GM19043 (cell line): Measurements from ENCODE around the gene TUBA3E.
"Not testable (repeated sequence)": the region's sequence is repeated elsewhere in the genome, so short reads cannot be mapped to it uniquely, and the experiment has no call there.

Source experiments
- ATAC-seq: cut with Tn5 transposase; IDR thresholded peaks from one replicate; pipeline ENCODE4 v1.9.1; 2021; ENCODE audit warnings: low read depth; ENCODE audit not compliant: unreplicated experiment

TUBA3E gene

GRCh38 chr2:130198343-130198742 is at the start of gene TUBA3E:
TSS of gene TUBA3E (minus strand) at chr2:130198439. CDS start at chr2:130198360, 79 bp downstream.
- no peak for ATAC-seq

DNA sequence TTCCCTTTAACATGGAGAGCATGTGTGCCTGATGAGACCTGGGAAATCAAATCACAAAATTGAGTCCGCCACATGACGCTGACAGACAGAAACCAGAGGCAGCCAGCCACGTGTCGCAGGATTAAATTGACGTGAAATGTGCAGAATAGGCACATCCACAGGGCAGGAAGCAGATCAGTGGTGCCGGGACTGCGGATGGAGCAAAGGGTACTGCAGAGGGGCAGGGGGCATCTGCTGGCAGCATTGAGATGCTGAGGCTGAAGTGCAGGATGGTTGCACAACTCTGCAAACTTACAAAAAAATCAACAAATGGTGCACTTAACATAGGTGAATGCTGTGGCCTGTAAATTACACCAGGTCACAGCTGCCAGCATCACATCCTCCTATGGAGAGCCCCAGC is 48.2 kb upstream of the TUBA3E start:
- no peak for ATAC-seq

GRCh38 chr2:130245976-130246375 is 47.7 kb upstream of the TUBA3E start:
- ATAC-seq, result no peak

- no peak for ATAC-seq
Observed at GRCh38 chr2:130243359-130243758, 45.1 kb upstream of the TUBA3E start.

DNA sequence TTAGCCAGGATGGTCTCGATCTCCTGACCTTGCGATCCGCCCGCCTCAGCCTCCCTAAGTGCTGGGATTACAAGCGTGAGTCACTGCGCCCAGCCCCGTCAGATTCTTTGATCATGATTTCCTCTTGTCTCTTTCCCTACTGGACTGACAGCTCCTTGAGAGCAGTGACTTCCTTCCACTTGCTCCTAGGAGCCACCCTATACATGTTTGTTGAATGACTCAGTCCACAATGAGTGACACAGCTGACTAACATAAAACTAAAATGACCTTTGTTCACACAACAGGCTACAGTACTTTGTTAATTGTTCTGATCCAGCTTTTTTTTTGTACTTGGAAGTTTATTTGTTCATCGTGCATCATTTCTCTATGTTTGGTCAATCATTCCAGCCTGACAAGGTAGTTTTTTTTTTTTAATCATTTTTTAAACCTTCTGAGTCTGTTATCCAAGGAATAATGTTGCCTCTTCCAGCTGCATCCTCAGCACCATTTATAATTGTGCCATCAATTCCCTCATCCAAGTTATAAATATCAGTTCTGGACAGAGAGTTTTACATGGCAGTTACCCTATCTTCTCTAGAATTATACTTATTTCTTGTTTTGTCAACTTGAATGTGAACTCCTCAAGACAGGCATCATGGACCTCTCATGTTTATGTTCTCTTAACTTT is 42.9 kb upstream of the TUBA3E start:
- no peak for ATAC-seq

DNA sequence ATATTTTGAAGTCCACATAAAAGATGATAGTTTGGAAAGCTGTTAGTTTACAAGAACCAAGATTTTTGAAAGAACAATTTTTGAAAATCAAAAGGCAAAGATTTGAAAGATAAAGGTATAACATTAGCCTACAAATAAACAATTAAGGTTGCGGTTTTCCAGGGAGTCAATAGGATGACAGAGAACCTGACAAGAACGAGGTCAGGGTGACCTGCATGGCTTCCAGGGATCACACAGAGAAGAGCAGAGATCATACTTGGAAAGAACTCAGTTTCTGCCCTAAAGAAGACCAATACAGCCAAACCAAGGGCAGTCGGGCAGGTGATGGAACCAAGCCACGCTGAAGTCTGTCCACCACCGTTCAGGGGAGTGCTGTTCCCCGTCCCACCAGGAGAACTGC is 41.3 kb upstream of the TUBA3E start:
- ATAC-seq, result not testable (repeated sequence)

DNA sequence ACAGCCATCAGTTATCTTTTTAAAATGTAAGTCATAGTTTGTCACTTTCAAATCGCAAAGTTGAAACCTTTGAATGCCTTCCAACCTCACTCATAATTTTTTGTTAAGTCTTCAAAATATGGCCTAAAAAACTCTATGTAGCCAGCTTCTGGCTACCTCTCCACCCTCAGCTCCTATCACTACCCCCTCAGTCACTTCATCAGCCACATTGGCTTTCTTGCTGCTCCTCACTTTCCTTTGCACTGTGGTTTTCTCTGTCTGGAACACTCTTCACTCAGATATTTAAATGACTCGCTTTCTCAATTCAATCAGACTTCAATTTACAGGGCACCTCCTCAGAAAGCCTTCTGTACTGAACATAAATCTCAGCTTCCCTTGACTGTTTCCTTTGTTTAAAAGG is 34.8 kb upstream of the TUBA3E start:
- not testable (repeated sequence) for ATAC-seq

GRCh38 chr2:130231656-130232055 is 33.4 kb upstream of the TUBA3E start:
- no peak for ATAC-seq

DNA sequence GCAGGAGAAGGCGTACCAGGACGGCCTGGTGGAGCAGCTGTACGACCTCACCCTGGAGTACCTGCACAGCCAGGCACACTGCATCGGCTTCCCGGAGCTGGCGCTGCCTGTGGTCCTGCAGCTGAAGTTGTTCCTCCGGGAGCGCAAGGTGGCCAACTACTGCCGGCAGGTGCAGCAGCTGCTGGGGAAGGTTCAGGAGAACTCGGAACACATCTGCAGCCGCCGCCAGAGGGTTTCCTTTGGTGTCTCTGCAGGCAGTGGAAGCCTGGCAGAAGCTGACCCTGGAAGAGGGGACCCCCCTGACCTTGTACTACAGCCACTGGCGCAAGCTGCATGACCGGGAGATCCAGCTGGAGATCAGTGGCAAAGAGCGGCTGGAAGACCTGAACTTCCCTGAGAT is 32.7 kb upstream of the TUBA3E start:
- not testable (repeated sequence) for ATAC-seq

- not testable (repeated sequence) for ATAC-seq
Observed at GRCh38 chr2:130230376-130230775, 32.1 kb upstream of the TUBA3E start.

- ATAC-seq, result not testable (repeated sequence)
Observed at GRCh38 chr2:130229161-130229510, 30.9 kb upstream of the TUBA3E start.

DNA sequence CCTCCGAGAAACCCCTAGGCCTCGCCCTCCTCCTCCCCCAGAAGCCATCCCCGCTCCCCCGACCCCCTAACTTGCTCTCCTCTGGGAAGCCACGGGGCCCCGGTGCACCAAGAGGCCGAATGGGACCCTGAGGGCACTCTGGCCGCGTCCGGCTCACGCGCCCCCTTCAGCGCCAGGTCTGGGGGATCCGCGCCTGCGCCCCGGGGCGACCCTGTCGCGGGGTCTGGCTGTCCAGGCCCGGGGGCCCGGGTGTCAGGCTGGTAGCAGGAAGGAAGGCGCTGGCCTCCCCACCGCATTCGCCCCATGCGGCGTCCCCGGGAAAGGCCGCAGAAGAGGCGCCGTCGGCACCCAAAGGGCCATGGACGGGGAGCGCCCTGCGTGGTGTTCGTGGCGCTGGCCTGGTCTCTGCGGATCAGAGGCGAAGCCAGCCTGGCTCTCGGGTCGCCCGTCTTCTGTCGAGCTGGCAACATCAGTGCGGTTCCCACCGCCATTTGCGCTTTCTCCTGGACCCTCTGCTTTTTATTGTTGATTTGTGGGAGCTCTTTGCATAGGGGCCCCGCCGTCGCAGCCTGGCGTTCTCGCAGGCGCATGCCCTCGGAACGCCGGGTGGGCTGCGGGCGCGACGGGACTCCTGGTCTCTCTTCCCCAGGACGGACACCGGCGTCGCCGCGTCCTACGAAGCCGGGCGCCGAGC is 30.4 kb upstream of the TUBA3E start:
- not testable (repeated sequence) for ATAC-seq

DNA sequence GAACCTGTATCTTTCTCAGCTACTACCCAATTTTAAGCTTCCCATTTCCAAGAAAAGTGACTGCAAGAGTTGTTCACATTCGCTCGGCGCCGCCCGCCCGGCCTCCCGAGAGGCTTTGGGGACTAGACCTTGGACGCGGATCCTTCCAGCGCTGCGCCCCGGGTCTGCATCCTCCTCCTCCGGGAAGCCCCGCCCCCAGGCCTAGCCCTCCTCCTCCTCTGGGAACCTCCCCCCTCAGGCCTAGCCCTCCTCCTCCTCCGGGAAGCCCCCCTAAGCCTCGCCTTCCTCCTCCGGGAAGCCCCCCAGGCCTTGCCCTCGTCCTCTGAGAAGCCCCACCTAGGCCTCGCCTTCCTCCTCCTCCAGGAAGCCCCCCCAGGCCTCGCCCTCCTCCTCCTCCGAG is 29.8 kb upstream of the TUBA3E start:
- not testable (repeated sequence) for ATAC-seq

GRCh38 chr2:130222523-130222922 is 24.3 kb upstream of the TUBA3E start:
- peak; percentile 79 for ATAC-seq

DNA sequence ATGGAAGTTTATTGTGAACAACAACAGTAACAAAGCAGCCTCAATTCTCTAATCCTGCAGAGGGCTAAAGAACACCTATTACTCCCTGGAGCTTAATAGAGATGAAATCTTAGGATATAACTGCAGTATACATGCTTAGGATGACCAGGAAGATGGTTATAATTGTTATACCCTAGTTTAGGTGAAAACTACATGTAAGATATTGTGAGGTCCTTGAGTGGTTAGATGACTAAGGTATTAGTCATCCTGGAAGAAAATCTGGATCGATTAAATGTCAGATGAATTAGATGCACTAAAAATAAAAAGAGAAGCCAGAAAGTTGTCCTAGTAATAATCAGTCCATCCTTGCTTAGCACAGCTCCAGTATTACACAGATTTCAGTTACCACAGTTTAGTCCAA is 22.3 kb upstream of the TUBA3E start:
- ATAC-seq, result not testable (repeated sequence)

DNA sequence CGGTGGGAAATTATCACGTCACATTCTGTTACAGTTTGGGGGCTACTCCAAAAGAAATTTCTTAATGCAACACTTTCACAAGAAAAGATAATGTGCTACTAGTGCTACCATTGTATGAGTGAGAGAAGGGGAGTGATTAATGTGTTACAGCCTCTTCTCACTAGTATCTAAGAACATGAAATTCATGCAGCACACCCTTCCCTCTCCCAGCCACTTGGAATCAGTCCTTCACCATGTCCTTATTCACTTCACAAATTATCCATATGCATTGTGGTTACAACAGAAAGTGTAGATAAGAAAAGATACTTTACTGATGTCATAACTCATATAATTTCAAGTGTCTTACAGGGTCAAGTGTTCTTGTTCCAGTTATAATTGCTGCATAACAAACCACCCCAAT is 20.9 kb upstream of the TUBA3E start:
- ATAC-seq, result not testable (repeated sequence)

DNA sequence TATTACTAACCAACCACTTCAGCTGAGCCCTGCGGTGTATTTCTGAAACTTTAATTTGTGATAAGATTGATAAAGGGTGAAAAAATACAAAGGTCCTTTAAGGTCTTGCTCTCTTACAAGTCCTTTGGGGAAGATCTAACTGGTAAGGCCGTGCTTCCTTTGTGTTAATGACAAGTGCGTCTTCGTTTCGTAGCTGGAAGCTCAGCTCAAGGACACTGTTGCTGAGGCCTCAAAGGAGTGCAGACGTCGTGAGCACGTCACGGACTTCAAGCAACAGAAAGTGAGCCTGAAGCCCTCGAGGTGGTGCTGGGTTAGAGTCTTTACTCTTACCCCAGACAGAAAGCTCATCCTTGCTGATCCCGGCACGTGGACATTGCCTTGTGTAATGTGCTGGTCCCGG is 8.8 kb upstream of the TUBA3E start:
- ATAC-seq, result not testable (repeated sequence)

DNA sequence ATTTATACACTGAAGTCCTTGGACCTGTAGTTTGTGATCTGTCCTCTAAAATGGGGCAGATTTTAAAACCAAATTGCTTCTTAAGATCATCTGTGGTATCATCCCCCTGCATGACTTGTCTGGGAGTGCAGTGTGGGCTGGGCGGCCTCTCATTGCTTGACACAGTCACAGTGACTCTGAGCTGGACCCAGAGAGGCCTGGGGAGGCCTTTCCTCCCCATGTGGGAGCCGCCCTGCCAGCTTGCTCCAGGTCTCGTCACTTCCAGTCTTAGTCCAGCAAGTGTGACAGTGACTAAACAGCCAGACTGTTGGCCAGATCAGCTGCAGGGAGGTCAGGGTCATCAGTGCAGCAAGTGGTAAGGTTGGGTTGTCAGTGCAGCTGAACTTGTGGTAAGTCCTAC is 4.9 kb upstream of the TUBA3E start:
- not testable (repeated sequence) for ATAC-seq

GRCh38 chr2:130202518-130202917 is 4.3 kb upstream of the TUBA3E start:
- not testable (repeated sequence) for ATAC-seq

GRCh38 chr2:130196052-130196451 is 2.2 kb downstream of the TUBA3E start:
- ATAC-seq, result not testable (repeated sequence)

DNA sequence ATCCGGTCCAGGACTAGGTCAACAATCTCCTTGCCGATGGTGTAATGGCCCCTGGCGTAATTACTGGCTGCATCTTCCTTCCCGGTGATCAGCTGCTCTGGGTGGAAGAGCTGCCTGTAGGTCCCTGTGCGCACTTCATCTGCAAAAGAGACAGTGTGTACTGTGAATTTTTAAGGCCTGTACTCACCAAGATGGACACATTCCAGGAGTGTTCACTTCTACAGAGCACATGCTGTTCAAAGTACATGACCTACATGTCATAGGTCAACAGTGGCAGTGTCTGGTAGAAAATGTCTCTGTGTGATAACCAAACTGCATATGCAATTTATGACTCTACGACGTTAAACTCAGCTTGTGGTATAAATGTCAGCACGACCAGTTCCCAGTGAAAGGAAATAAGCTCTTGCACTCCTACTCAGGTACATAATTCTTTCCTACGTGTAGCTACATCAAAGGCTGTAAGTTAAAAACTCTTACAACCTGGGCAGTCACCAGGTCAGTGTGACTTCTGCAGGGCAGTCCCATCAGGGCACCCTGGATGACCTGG is 3.1 kb downstream of the TUBA3E start:
- not testable (repeated sequence) for ATAC-seq

DNA sequence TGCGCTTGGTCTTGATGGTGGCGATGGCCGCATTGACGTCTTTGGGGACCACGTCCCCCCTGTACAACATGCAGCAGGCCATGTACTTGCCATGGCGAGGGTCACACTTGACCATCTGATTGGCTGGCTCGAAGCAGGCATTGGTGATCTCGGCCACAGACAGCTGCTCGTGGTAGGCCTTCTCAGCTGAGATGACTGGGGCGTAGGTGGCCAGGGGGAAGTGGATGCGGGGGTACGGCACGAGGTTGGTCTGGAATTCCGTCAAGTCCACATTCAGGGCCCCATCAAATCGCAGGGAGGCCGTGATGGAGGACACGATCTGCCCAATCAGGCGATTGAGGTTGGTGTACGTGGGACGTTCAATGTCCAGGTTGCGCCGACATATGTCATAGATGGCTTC is 4.4 kb downstream of the TUBA3E start:
- ATAC-seq, result not testable (repeated sequence)
